K562 (cell line): ENCODE results near the gene ZNF593OS. TPM values are rescaled to one million over a fixed set of nuclear protein-coding genes. Genes with fewer than 3 reads are reported as not detected.

Source experiments
- DPF2 ChIP-seq: fragments of 450-650 bp; IDR thresholded peaks from 2 replicates; pipeline ENCODE4 v1.6.1; 2016
- ELF1 ChIP-seq: fragments of 200-800 bp; sonication (Bioruptor generic); IDR thresholded peaks from 2 replicates; pipeline ENCODE4 v1.6.1; 2016; ENCODE audit warnings: missing genetic modification characterization, missing compliant biosample characterization
- EP400 ChIP-seq: fragments of 450-650 bp; IDR thresholded peaks from 2 replicates; pipeline ENCODE4 v1.6.1; 2017; ENCODE audit warnings: antibody characterized with exemption, mild to moderate bottlenecking, moderate library complexity
- KAT7 ChIP-seq: sonication (generic); formaldehyde crosslinking; IDR thresholded peaks from 2 replicates; pipeline ENCODE4 v1.8.0; 2022; ENCODE audit warnings: missing genetic modification reagents, mild to moderate bottlenecking, borderline replicate concordance
- NR1H2 ChIP-seq: sonication (generic); formaldehyde crosslinking; IDR thresholded peaks from 2 replicates; pipeline ENCODE4 v1.4.0; 2020; ENCODE audit warnings: mild to moderate bottlenecking, missing genetic modification reagents
- PHF8 ChIP-seq: fragments of 200-600 bp; sonication (generic); IDR thresholded peaks from 2 replicates; pipeline ENCODE4 v1.6.1; 2012; ENCODE audit warnings: mixed run types, mild to moderate bottlenecking, inconsistent platforms, low read length, moderate library complexity, borderline replicate concordance
- TBP ChIP-seq: optimal IDR thresholded peaks from 2 replicates; pipeline ENCODE3; 2011; ENCODE audit warnings: low read depth, low read length, improper control_type of control experiment
- TEAD4 ChIP-seq, 2 experiments: sonication (generic) in 1 of 2; formaldehyde crosslinking in 1 of 2; IDR thresholded peaks; 2 replicates each; pipeline versions ENCODE4 v1.6.1 to v1.8.0; 2012 to 2022; ENCODE audit warnings: borderline replicate concordance in 1 of 2, inconsistent platforms in 1 of 2, low read length in 1 of 2, mild to moderate bottlenecking in 1 of 2, missing genetic modification reagents in 1 of 2
- ZNF583 ChIP-seq: fragments of 250-450 bp; sonication (Bioruptor Pico); IDR thresholded peaks from 2 replicates; pipeline ENCODE4 v1.4.0; 2020
- polyA plus RNA-seq, 8 experiments: library from polyadenylated mRNA; depleted of rRNA in 4 of 8; stranded (reverse) in 5 of 8; unstranded in 3 of 8; fragments of >200 nt; fragmentation: Nextera tagmentation in 2 of 8; fragmentation: Illumina TruSeq in 1 of 8; extraction: Ambion mirVana in 2 of 8; extraction: Trizol in 1 of 8; gene quantifications; 2 replicates each; pipeline versions ENCODE4 v1.2.1 to v1.2.3, GENCODE V29; 2011 to 2014; ENCODE audit warnings: inconsistent platforms in 1 of 8, missing spikeins in 1 of 8
- total RNA-seq, 7 experiments: library from RNA; depleted of rRNA in 6 of 7; stranded (reverse); fragments of >200 nt in 6 of 7; fragmentation: Illumina TruSeq in 2 of 7; extraction: Trizol in 2 of 7; gene quantifications; 2 replicates each; pipeline versions ENCODE4 v1.2.1 to v1.2.3, GENCODE V29; 2011 to 2021; ENCODE audit warnings: low replicate concordance in 1 of 7
- TF ChIP-seq, protein P1 (sequence below): sonication (generic); formaldehyde crosslinking; IDR thresholded peaks from 2 replicates; pipeline ENCODE4 v1.8.0; 2022; ENCODE audit warnings: mild to moderate bottlenecking, missing genetic modification reagents
- TF ChIP-seq, protein P2 (sequence below): sonication (generic); IDR thresholded peaks from 2 replicates; pipeline ENCODE4 v1.6.1; 2016
- TF ChIP-seq, protein P3 (sequence below), 2 experiments: fragments of 450-650 bp in 1 of 2; IDR thresholded peaks; 2 replicates each; pipeline ENCODE4 v1.6.1; 2011 to 2017; ENCODE audit warnings: low read depth in 2 of 2, antibody characterized with exemption in 1 of 2, borderline replicate concordance in 1 of 2, low read length in 1 of 2, mild to moderate bottlenecking in 1 of 2, mixed read lengths in 1 of 2; ENCODE audit not compliant: control insufficient read depth in 1 of 2
- TF ChIP-seq, protein P4 (sequence below), 2 experiments: fragments of 450-650 bp; formaldehyde crosslinking in 1 of 2; IDR thresholded peaks; 2 replicates each; pipeline versions ENCODE4 v1.4.0 to v1.6.1; 2014 to 2020; ENCODE audit warnings: mild to moderate bottlenecking in 2 of 2, borderline replicate concordance in 1 of 2, low read depth in 1 of 2

Gene ZNF593OS
- total and polyA plus RNA-seq, 9 of the 15 experiments (the other 6 are each of a cell fraction or from before 2014, with no cell fraction given) = 0.24 to 0.27 TPM; not detected in 7

DNA sequence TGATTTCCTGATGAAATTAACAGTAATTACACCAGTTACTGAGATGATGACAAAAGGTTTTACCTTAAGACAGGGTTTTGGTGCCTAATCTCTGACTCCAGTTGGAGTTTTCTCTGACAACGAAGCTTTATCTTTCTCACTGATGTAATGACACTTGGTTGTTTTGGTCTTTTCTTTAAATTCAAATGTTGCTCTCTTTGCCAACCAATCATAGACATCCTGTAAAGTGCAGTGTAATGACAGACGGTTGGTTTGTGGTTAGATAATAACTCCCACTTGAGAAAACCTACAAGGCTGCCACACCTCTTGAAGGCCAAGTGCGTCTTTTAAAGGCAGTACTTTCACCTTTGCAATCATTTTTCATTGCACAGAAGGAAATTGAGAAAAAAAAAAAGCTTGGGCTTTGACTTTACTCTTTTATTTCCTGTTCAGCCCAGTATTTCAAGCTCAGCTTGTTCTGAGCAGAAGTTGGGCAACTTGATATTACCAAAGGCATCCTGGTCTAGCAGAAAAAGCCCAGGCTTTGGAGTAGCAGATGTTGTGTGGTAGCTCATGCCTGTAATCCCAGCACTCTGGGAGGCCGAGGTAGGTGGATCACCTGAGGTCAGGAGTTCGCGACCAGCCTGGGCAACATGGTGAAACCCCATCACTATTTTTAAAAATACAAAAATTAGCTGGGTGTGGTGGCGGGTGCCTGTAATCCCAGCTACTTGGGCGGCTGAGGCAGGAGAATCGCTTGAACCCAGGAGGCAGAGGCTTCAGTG lies 45.1 kb downstream of the ZNF593OS start (continued):
- TF ChIP-seq NR1H2 (CRISPR knock-in tag) = no peak
- TF ChIP-seq DPF2 = peak; percentile 98
- peak; percentile 20; the same call in 1 of the 2 replicates for TF ChIP-seq PHF8
- TF ChIP-seq, protein P1, sequence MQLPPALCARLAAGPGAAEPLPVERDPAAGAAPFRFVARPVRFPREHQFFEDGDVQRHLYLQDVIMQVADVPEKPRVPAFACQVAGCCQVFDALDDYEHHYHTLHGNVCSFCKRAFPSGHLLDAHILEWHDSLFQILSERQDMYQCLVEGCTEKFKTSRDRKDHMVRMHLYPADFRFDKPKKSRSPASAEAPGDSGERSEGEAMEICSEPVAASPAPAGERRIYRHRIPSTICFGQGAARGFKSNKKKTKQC (CRISPR knock-in tag) = no peak
- no peak for TF ChIP-seq KAT7 (CRISPR knock-in tag)
- TF ChIP-seq ELF1 = peak; percentile 73
- TF ChIP-seq, protein P2, sequence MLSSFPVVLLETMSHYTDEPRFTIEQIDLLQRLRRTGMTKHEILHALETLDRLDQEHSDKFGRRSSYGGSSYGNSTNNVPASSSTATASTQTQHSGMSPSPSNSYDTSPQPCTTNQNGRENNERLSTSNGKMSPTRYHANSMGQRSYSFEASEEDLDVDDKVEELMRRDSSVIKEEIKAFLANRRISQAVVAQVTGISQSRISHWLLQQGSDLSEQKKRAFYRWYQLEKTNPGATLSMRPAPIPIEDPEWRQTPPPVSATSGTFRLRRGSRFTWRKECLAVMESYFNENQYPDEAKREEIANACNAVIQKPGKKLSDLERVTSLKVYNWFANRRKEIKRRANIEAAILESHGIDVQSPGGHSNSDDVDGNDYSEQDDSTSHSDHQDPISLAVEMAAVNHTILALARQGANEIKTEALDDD = peak; percentile 90
- TF ChIP-seq, protein P3, sequence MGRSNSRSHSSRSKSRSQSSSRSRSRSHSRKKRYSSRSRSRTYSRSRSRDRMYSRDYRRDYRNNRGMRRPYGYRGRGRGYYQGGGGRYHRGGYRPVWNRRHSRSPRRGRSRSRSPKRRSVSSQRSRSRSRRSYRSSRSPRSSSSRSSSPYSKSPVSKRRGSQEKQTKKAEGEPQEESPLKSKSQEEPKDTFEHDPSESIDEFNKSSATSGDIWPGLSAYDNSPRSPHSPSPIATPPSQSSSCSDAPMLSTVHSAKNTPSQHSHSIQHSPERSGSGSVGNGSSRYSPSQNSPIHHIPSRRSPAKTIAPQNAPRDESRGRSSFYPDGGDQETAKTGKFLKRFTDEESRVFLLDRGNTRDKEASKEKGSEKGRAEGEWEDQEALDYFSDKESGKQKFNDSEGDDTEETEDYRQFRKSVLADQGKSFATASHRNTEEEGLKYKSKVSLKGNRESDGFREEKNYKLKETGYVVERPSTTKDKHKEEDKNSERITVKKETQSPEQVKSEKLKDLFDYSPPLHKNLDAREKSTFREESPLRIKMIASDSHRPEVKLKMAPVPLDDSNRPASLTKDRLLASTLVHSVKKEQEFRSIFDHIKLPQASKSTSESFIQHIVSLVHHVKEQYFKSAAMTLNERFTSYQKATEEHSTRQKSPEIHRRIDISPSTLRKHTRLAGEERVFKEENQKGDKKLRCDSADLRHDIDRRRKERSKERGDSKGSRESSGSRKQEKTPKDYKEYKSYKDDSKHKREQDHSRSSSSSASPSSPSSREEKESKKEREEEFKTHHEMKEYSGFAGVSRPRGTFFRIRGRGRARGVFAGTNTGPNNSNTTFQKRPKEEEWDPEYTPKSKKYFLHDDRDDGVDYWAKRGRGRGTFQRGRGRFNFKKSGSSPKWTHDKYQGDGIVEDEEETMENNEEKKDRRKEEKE (IDR thresholded peaks at IDR 0.05; ENCODE audit: borderline replicate concordance in 1 of 2, control insufficient read depth in 1 of 2, low read depth in 2 of 2, low read length in 1 of 2) = 0 out of 4 replicates have a peak, but pooled peaks of 1 of the 2 experiments have one; percentile 63
- TF ChIP-seq TBP = peak; percentile 94
- TF ChIP-seq ZNF583 (CRISPR knock-in tag) = peak; percentile 77; the same call in 1 of the 2 replicates
- peak; percentile 98 for TF ChIP-seq EP400
- TF ChIP-seq, protein P4, sequence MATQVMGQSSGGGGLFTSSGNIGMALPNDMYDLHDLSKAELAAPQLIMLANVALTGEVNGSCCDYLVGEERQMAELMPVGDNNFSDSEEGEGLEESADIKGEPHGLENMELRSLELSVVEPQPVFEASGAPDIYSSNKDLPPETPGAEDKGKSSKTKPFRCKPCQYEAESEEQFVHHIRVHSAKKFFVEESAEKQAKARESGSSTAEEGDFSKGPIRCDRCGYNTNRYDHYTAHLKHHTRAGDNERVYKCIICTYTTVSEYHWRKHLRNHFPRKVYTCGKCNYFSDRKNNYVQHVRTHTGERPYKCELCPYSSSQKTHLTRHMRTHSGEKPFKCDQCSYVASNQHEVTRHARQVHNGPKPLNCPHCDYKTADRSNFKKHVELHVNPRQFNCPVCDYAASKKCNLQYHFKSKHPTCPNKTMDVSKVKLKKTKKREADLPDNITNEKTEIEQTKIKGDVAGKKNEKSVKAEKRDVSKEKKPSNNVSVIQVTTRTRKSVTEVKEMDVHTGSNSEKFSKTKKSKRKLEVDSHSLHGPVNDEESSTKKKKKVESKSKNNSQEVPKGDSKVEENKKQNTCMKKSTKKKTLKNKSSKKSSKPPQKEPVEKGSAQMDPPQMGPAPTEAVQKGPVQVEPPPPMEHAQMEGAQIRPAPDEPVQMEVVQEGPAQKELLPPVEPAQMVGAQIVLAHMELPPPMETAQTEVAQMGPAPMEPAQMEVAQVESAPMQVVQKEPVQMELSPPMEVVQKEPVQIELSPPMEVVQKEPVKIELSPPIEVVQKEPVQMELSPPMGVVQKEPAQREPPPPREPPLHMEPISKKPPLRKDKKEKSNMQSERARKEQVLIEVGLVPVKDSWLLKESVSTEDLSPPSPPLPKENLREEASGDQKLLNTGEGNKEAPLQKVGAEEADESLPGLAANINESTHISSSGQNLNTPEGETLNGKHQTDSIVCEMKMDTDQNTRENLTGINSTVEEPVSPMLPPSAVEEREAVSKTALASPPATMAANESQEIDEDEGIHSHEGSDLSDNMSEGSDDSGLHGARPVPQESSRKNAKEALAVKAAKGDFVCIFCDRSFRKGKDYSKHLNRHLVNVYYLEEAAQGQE (IDR thresholded peaks at IDR 0.05; ENCODE audit: borderline replicate concordance) = no peak
- TF ChIP-seq, protein P4 (CRISPR knock-in tag; IDR thresholded peaks at IDR 0.05; ENCODE audit: low read depth) = peak; percentile 42; the same call in 1 of the 2 replicates
- peak; percentile 95 for TF ChIP-seq TEAD4 (IDR thresholded peaks at IDR 0.05; ENCODE audit: low read length)
- TF ChIP-seq TEAD4 (CRISPR knock-in tag; IDR thresholded peaks at IDR 0.05; ENCODE audit: borderline replicate concordance) = no peak
